Fibroblast of villous mesenchyme (primary cell): ENCODE data around the gene NOTCH4. TPM values are rescaled to one million over a fixed set of nuclear protein-coding genes. Genes with fewer than 3 reads are reported as not detected.

Experiments used
- DNase-seq: peaks from one replicate; pipeline ENCODE4 v3.0.0-alpha.2; 2010; ENCODE audit warnings: low read depth
- H3K4me3 ChIP-seq: 2 replicates; pipeline ENCODE4 v1.5.1; 2011; ENCODE audit warnings: low read depth, mild to moderate bottlenecking, low read length
- total RNA-seq: library from RNA; depleted of rRNA; stranded (reverse); fragments of >200 nt; gene quantifications from 2 replicates; pipeline ENCODE4 v1.2.3, GENCODE V29; 2012
- TF ChIP-seq, protein P1 (sequence below): IDR thresholded peaks from 2 replicates; pipeline ENCODE4 v1.5.1; 2012; ENCODE audit warnings: low read depth, mild to moderate bottlenecking, low read length; ENCODE audit not compliant: insufficient read depth

The NOTCH4 gene
- total RNA-seq, 1 donor, result 1.3 TPM

DNA sequence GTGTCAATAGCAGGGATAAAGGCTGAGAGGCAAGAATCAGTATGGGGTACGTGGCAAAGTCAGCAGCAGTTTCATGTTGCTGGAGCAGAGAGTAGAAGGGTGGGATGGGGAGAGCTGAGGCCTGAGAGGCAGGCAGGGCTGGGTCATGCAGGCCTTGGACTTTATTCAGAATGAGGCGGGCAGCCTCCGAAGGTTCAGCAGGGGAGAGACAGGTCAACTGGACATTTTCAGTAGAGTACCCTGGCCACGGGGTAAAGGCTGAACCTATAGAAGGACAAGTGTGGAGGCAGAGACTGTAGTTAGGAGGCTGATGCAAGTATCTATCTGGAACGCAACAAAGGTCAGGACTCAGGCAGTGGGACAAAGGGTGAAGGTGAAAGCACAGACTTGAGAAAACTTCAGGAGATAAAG, 13.7 kb downstream of the NOTCH4 start:
- TF ChIP-seq, protein P1, sequence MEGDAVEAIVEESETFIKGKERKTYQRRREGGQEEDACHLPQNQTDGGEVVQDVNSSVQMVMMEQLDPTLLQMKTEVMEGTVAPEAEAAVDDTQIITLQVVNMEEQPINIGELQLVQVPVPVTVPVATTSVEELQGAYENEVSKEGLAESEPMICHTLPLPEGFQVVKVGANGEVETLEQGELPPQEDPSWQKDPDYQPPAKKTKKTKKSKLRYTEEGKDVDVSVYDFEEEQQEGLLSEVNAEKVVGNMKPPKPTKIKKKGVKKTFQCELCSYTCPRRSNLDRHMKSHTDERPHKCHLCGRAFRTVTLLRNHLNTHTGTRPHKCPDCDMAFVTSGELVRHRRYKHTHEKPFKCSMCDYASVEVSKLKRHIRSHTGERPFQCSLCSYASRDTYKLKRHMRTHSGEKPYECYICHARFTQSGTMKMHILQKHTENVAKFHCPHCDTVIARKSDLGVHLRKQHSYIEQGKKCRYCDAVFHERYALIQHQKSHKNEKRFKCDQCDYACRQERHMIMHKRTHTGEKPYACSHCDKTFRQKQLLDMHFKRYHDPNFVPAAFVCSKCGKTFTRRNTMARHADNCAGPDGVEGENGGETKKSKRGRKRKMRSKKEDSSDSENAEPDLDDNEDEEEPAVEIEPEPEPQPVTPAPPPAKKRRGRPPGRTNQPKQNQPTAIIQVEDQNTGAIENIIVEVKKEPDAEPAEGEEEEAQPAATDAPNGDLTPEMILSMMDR, result no peak
- no peak overlapping the region for H3K4me3 ChIP-seq
- DNase-seq, result no peak

GRCh38 chr6:32208996-32209395, 14.9 kb downstream of the NOTCH4 start:
- TF ChIP-seq, protein P1, result no peak
- no peak for DNase-seq
- no peak overlapping the region for H3K4me3 ChIP-seq

- TF ChIP-seq, protein P1, result no peak
- DNase-seq, result no peak
- H3K4me3 ChIP-seq, result no peak overlapping the region
Measured at GRCh38 chr6:32204268-32204715, 19.6 kb downstream of the NOTCH4 start.

- H3K4me3 ChIP-seq, result no peak overlapping the region
- TF ChIP-seq, protein P1, result no peak
- no peak for DNase-seq
Measured at GRCh38 chr6:32203426-32204267, 20.2 kb downstream of the NOTCH4 start.

DNA sequence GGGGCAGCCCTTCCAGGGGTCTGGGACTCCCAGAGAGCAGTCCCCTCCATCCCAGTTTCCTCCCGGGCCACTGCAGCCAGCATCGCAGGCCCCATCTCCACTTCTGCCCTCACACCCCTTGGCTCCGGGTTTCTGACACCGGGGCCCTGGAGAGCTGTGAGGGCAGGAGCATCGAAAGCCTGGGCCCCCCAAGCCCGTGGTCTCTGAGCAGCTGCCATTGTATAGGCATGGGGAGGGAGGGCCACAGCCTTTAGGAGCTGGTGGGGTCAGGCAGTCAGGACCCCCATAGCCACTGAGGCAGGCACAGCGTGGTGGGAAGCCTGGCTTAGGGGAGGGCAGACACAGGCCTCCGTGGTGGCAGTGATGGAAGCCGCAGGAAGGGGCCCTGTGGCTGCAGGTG, 21.7 kb downstream of the NOTCH4 start:
- DNase-seq, result no peak
- no peak overlapping the region for H3K4me3 ChIP-seq
- TF ChIP-seq, protein P1, result no peak

DNA sequence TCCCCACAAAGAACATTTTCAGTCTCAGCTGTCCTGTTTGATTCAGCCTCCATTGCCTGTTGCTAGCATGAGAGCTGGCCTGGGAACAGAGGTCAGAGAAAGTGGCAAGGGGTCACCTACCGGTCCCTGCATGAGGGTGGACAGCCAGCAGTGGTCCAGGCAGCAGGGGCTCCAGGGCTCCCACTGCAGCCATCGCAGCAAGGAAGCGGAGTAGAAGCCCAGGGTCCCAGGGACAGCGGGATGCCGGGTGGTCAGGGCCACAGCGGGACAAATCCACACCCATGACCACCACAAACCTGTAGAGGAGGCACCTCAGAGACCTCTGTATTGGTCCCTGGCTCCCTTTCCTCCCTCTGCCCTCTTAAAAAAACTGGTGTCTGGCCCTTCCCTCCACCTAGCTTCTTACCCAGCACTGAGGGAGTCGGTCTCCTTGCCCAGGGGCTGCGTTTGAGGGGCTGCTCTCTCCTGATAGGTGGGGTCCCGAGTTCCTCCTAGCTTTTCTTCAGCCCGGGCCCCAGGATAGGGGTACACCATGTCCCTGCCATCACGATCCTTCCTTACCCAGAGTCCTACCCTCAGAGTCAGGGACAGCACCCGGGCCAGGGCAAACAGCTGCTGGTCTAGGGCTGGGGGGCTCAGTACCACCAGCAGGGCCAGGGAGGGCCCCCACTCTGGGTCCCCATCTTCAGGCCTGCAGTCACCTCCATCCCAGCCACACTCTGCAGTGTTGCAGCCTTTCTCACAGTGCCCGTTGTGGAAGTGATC, 23.0 kb downstream of the NOTCH4 start:
- H3K4me3 ChIP-seq, result no peak overlapping the region
- TF ChIP-seq, protein P1, result no peak
- DNase-seq, result no peak
